ENCODE measurements around the gene ZSCAN2. TPM values are rescaled to one million over a fixed set of nuclear protein-coding genes. Genes with fewer than 3 reads are reported as not detected.
A peak's percentile ranks its signal among the peaks of the same experiment; 100 is the strongest.
"Not testable (repeated sequence)": the region's sequence is repeated elsewhere in the genome, so short reads cannot be mapped to it uniquely, and the experiment has no call there.

Gene ZSCAN2
- total RNA-seq, 4 donors from 2014 or later: 1.1 to 55.9 (median 8.1) TPM

DNA sequence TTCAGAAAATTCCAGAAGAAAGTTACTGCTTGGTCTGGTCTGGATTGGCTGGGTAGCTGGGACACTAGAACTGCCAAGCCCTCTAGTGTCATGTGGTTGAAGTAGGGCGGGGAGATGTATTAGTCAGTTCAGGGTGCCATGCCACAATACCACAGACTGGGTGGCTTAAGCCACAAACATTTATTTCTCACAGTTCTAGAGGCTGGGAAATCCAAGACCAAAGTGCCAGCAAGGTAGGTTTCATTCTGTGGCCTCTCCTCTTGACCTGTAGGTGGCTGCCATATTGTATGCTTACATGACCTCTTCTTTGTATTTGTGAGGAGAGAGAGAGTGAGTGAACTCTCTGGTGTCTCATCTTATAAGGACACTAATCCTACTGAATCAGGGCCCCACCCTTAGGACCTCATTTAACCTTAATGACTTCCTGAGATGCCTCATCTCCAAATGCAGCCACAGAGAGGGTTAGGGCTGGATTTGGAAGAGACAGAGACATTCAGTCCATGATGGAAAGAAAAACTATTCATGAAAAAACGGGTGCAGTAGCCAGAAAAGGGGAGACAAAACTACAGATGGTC is 18.1 kb upstream of the ZSCAN2 start:
- intact Hi-C loops (cut with DNase I; ENCODE audit: low total_unique reads): no loop called here
- no peaks in the 10 kb centered on the region for H3K36me3 ChIP-seq
- no peak for TF ChIP-seq EP300 (IDR thresholded peaks at IDR 0.05; ENCODE audit: low read depth)
- TF ChIP-seq POLR2A (IDR thresholded peaks at IDR 0.05): no peak
- TF ChIP-seq POLR2AphosphoS5 (IDR thresholded peaks at IDR 0.05): no peak
- TF ChIP-seq, protein P1, sequence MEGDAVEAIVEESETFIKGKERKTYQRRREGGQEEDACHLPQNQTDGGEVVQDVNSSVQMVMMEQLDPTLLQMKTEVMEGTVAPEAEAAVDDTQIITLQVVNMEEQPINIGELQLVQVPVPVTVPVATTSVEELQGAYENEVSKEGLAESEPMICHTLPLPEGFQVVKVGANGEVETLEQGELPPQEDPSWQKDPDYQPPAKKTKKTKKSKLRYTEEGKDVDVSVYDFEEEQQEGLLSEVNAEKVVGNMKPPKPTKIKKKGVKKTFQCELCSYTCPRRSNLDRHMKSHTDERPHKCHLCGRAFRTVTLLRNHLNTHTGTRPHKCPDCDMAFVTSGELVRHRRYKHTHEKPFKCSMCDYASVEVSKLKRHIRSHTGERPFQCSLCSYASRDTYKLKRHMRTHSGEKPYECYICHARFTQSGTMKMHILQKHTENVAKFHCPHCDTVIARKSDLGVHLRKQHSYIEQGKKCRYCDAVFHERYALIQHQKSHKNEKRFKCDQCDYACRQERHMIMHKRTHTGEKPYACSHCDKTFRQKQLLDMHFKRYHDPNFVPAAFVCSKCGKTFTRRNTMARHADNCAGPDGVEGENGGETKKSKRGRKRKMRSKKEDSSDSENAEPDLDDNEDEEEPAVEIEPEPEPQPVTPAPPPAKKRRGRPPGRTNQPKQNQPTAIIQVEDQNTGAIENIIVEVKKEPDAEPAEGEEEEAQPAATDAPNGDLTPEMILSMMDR (IDR thresholded peaks at IDR 0.05): no peak
- no peaks in the 10 kb centered on the region for H3K27me3 ChIP-seq
- WGBS, 2 donors (ENCODE audit: low coverage in 1 of 2): 82 to 86% methylated on average over 1 to 2 of the region's 2 CpGs
- no peaks in the 10 kb centered on the region for H3K9me3 ChIP-seq
- no peak for DNase-seq
- peaks cover 0 to 15% (median 3%) of the 10 kb centered on the region in 4 donors for H3K4me1 ChIP-seq
- H3K27ac ChIP-seq: no peak overlapping the region
- in situ Hi-C loops (cut with MboI; ENCODE audit: low pct_ligation_motif_present in 1 of 4, low pct_unique_long_range_greater_than_20kb in 1 of 4, low sequenced_read_pairs in 3 of 4): loop anchor here in 1 of 4 donors (25.0 kb wide), 1 partner anchor 330 kb away; no protein-coding TSS in a partner anchor
- no peak overlapping the region for H3K4me3 ChIP-seq

DNA sequence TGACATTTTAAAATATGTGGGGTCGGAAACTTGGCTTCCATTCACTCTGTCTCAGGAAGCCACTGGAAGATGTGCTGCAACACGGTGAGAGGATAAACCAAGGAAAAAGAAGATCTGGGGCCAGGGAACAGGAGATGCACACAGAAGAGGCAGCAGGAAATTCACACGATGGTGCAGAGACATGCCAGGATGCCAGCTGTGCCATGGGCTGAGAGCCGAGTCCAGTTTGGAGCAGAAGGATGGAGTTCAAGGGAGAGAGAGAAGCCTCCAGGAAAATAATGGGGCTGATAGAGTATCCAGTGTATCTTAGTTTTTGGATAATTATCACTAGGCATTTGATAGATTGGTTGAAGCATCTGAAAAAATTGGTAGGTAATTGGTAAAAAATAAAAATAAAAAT is 16.9 kb upstream of the ZSCAN2 start:
- H3K36me3 ChIP-seq; DNase-seq; H3K27ac ChIP-seq; H3K4me3 ChIP-seq; H3K27me3 ChIP-seq; H3K9me3 ChIP-seq; intact Hi-C loops (cut with DNase I; ENCODE audit: low total_unique reads): not testable (repeated sequence)
- WGBS, 2 donors (ENCODE audit: low coverage in 1 of 2): 56 to 83% methylated on average over 3 to 4 of the region's 4 CpGs
- H3K4me1 ChIP-seq: peaks cover 0 to 17% (median 6%) of the 10 kb centered on the region in 4 donors
- in situ Hi-C loops (cut with MboI; ENCODE audit: low pct_ligation_motif_present in 1 of 4, low pct_unique_long_range_greater_than_20kb in 1 of 4, low sequenced_read_pairs in 3 of 4): loop anchor here in 1 of 4 donors (25.0 kb wide), 1 partner anchor 328 kb away; no protein-coding TSS in a partner anchor

DNA sequence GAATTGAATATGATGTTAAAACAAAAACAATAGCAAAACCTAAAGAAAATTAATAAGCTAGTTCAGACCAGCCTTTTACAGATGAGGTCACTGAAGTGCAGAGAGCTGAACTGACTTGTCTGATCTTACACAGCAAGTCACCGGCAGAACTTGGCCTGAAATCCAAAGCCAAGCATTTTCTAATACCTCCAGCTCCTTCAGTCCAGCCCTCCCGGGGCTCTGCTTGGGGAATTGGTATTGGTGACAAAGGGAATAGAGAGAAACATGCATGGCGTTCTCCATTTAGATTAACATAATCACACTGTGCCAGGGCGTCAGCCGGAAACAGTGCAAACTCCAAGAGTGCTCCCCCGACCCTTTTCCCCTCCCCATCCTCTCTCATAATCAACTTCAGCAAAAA is 14.1 kb upstream of the ZSCAN2 start:
- Histone ChIP-seq H3K4me3 (no peak overlapping the region), H3K9me3 (no peaks in the 10 kb centered on the region), H3K4me1 (peaks cover 0 to 7% (median 4%) of the 10 kb centered on the region in 4 donors), H3K27ac (no peak overlapping the region), H3K27me3 (no peaks in the 10 kb centered on the region), H3K36me3 (no peaks in the 10 kb centered on the region)
- intact Hi-C loops (cut with DNase I; ENCODE audit: low total_unique reads): loop anchor here (5.0 kb wide), 1 partner anchor 341 kb away; no protein-coding TSS in a partner anchor
- WGBS, 2 donors (ENCODE audit: low coverage in 1 of 2): 33 to 70% methylated on average over 1 to 6 of the region's 6 CpGs
- DNase-seq: no peak
- in situ Hi-C loops (cut with MboI; ENCODE audit: low pct_ligation_motif_present in 1 of 4, low pct_unique_long_range_greater_than_20kb in 1 of 4, low sequenced_read_pairs in 3 of 4): loop anchor here in 1 of 4 donors (25.0 kb wide), 1 partner anchor 326 kb away; no protein-coding TSS in a partner anchor
- TF ChIP-seq EP300 (IDR thresholded peaks at IDR 0.05; ENCODE audit: low read depth) (no peak), POLR2AphosphoS5 (IDR thresholded peaks at IDR 0.05) (no peak), POLR2A (IDR thresholded peaks at IDR 0.05) (no peak)
- TF ChIP-seq, protein P1 (IDR thresholded peaks at IDR 0.05): no peak

DNA sequence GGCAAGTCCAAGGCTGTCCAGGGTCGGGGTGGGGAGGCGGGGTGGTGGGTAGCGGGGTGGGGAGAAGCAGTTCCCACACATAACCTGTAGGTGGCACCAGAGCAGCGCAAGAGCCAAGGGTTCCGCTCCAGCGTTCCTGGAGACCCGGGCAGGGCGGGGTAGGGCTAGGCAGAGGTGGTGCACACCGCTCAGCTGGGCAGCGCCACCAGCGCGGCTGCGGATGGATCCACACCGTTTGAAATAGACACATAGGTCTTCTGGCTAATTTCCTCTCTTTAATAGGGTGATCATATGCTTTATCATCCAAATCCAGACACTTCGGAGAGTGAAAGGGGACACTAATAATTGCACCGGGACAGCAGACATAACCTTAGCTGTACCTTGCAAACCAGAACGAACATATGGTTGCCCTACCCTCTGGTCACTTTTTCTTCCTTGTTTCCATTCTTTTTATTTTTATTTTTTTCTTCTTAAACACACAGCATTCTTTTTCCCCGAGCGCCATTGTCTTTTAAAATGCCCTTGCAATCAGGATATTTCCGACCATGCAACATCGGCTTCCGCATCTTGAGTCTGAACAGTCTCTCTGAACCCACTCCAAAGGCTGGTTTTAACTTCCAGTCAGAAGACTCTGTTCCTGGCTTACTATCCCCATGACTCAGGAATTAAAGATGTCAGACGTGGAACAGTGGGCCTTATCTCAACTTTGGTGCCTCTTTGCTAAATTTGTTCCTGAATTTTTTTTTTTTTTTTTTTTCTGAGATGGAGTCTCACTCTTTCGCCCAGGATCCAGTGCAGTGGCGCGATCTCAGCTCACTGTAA is 12.5 kb upstream of the ZSCAN2 start:
- Histone ChIP-seq H3K27me3 (no peaks in the 10 kb centered on the region), H3K4me1 (peaks cover 0 to 7% (median 4%) of the 10 kb centered on the region in 4 donors), H3K4me3 (peak overlapping the region in 2 of 4 donors; percentile 4 to 28), H3K27ac (no peak overlapping the region), H3K36me3 (no peaks in the 10 kb centered on the region), H3K9me3 (no peaks in the 10 kb centered on the region)
- in situ Hi-C loops (cut with MboI; ENCODE audit: low pct_ligation_motif_present in 1 of 4, low pct_unique_long_range_greater_than_20kb in 1 of 4, low sequenced_read_pairs in 3 of 4): loop anchor here in 1 of 4 donors (25.0 kb wide), 1 partner anchor 324 kb away; no protein-coding TSS in a partner anchor
- TF ChIP-seq POLR2A (IDR thresholded peaks at IDR 0.05): no peak
- TF ChIP-seq, protein P1 (IDR thresholded peaks at IDR 0.05): peak; percentile 58 to 94 (median 92)
- 34 to 65% methylated on average over 12 to 22 of the region's 26 CpGs for WGBS, 2 donors (ENCODE audit: low coverage in 1 of 2)
- intact Hi-C loops (cut with DNase I; ENCODE audit: low total_unique reads): loop anchor here (5.0 kb wide), 1 partner anchor 339 kb away; no protein-coding TSS in a partner anchor
- peak; percentile 91 for DNase-seq
